BE2C (cell line): ENCODE results near the gene VSIG10.

Experiments used
- DNase-seq: peaks from one replicate; pipeline ENCODE4 v3.0.0-alpha.2; 2020
- H3K27me3 ChIP-seq: fragments of 250-450 bp; sonication (Bioruptor Pico); 2 replicates; pipeline ENCODE4 v1.5.1; 2020; ENCODE audit warnings: mild to moderate bottlenecking
- H3K36me3 ChIP-seq: fragments of 250-450 bp; sonication (Bioruptor Pico); 2 replicates; pipeline ENCODE4 v1.5.1; 2020; ENCODE audit warnings: mild to moderate bottlenecking
- H3K4me1 ChIP-seq: fragments of 250-450 bp; sonication (Bioruptor Pico); 2 replicates; pipeline ENCODE4 v1.5.1; 2020
- H3K4me3 ChIP-seq: 2 replicates; pipeline ENCODE4 v1.5.1; 2011; ENCODE audit warnings: low read depth, low read length
- H3K9me3 ChIP-seq: fragments of 250-450 bp; sonication (Bioruptor Pico); 2 replicates; pipeline ENCODE4 v1.5.1; 2020
- CTCF ChIP-seq: IDR thresholded peaks from 2 replicates; pipeline ENCODE4 v1.5.1; 2012; ENCODE audit warnings: mild to moderate bottlenecking, low read depth, low read length

Gene VSIG10

GRCh38 chr12:118053071-118053985 is 50.5 kb downstream of the VSIG10 start:
- H3K9me3 ChIP-seq, result no peaks in the 10 kb centered on the region
- no peak for TF ChIP-seq CTCF
- no peaks in the 10 kb centered on the region for H3K4me1 ChIP-seq
- no peak overlapping the region for H3K4me3 ChIP-seq
- H3K36me3 ChIP-seq, result peaks cover 19% of the 10 kb centered on the region
- no peak for DNase-seq
- H3K27me3 ChIP-seq, result no peaks in the 10 kb centered on the region

- Histone ChIP-seq H3K4me1 (no peaks in the 10 kb centered on the region), H3K27me3 (no peaks in the 10 kb centered on the region), H3K9me3 (no peaks in the 10 kb centered on the region), H3K4me3 (no peak overlapping the region), H3K36me3 (peaks cover 22% of the 10 kb centered on the region)
- DNase-seq, result no peak
- no peak for TF ChIP-seq CTCF
These were observed 51.3 kb downstream of the VSIG10 start for GRCh38 chr12:118052324-118053070.

GRCh38 chr12:118050972-118051910 is 52.6 kb downstream of the VSIG10 start:
- no peak for TF ChIP-seq CTCF
- no peak overlapping the region for H3K4me3 ChIP-seq
- peaks cover 22% of the 10 kb centered on the region for H3K36me3 ChIP-seq
- no peaks in the 10 kb centered on the region for H3K9me3 ChIP-seq
- no peaks in the 10 kb centered on the region for H3K4me1 ChIP-seq
- no peak for DNase-seq
- no peaks in the 10 kb centered on the region for H3K27me3 ChIP-seq

- no peak for DNase-seq
- no peak overlapping the region for H3K4me3 ChIP-seq
- no peaks in the 10 kb centered on the region for H3K9me3 ChIP-seq
- H3K27me3 ChIP-seq, result no peaks in the 10 kb centered on the region
- peaks cover 26% of the 10 kb centered on the region for H3K36me3 ChIP-seq
- H3K4me1 ChIP-seq, result no peaks in the 10 kb centered on the region
- no peak for TF ChIP-seq CTCF
These were observed 57.4 kb downstream of the VSIG10 start for GRCh38 chr12:118046430-118046829.

DNA sequence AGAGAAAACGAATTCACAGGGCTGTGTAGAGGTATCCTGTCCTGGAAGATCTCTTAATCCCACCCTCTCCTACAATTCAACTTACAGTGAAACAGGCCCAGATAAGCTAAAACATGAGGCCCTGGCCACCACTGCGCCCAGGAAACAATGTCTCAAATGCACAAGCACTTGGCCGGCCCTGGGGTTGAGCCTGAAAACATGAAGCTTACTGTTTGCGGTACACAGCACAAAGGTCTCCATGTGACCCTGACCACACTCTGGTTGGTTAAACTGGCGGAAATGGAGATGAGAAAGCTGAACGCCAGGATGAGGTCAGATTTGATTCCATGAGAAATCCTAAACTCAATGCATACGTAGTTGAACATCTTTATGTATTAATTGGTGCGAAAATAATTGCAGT is 59.2 kb downstream of the VSIG10 start:
- no peak overlapping the region for H3K4me3 ChIP-seq
- DNase-seq, result no peak
- TF ChIP-seq CTCF, result no peak
- no peaks in the 10 kb centered on the region for H3K9me3 ChIP-seq
- H3K36me3 ChIP-seq, result peaks cover 26% of the 10 kb centered on the region
- H3K27me3 ChIP-seq, result no peaks in the 10 kb centered on the region
- H3K4me1 ChIP-seq, result no peaks in the 10 kb centered on the region
